ENCODE measurements around the gene RBM8A. TPM values are rescaled to one million over a fixed set of nuclear protein-coding genes. Genes with fewer than 3 reads are reported as not detected.
A peak's percentile ranks its signal among the peaks of the same experiment; 100 is the strongest.

RBM8A gene
- total and polyA plus RNA-seq, 7 donors: 82.9 to 527 (median 207) TPM

GRCh38 chr1:145906954-145907753, 20.1 kb downstream of the RBM8A start:
- TF ChIP-seq, protein P1, sequence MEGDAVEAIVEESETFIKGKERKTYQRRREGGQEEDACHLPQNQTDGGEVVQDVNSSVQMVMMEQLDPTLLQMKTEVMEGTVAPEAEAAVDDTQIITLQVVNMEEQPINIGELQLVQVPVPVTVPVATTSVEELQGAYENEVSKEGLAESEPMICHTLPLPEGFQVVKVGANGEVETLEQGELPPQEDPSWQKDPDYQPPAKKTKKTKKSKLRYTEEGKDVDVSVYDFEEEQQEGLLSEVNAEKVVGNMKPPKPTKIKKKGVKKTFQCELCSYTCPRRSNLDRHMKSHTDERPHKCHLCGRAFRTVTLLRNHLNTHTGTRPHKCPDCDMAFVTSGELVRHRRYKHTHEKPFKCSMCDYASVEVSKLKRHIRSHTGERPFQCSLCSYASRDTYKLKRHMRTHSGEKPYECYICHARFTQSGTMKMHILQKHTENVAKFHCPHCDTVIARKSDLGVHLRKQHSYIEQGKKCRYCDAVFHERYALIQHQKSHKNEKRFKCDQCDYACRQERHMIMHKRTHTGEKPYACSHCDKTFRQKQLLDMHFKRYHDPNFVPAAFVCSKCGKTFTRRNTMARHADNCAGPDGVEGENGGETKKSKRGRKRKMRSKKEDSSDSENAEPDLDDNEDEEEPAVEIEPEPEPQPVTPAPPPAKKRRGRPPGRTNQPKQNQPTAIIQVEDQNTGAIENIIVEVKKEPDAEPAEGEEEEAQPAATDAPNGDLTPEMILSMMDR (IDR thresholded peaks at IDR 0.05): no peak
- H3K27ac ChIP-seq: peak overlapping the region; percentile 53
- WGBS, 3 donors: 62 to 68% (median 64%) methylated on average over 10 of the region's 10 CpGs
- H3K4me3 ChIP-seq: no peak overlapping the region
- no peaks in the 10 kb centered on the region for H3K27me3 ChIP-seq (ENCODE audit: insufficient read depth in 3 of 3, low read length in 2 of 3)
- H3K4me1 ChIP-seq: peaks cover 6% of the 10 kb centered on the region
- intact Hi-C loops (cut with DNase I): no loop called here
- no peaks in the 10 kb centered on the region for H3K9me3 ChIP-seq
- ATAC-seq: peak in 1 of 4 donors; percentile 12
- DNase-seq: no peak
- peaks cover 11 to 17% of the 10 kb centered on the region in 2 donors for H3K36me3 ChIP-seq (ENCODE audit: insufficient read depth in 1 of 2, low read depth in 1 of 2)

DNA sequence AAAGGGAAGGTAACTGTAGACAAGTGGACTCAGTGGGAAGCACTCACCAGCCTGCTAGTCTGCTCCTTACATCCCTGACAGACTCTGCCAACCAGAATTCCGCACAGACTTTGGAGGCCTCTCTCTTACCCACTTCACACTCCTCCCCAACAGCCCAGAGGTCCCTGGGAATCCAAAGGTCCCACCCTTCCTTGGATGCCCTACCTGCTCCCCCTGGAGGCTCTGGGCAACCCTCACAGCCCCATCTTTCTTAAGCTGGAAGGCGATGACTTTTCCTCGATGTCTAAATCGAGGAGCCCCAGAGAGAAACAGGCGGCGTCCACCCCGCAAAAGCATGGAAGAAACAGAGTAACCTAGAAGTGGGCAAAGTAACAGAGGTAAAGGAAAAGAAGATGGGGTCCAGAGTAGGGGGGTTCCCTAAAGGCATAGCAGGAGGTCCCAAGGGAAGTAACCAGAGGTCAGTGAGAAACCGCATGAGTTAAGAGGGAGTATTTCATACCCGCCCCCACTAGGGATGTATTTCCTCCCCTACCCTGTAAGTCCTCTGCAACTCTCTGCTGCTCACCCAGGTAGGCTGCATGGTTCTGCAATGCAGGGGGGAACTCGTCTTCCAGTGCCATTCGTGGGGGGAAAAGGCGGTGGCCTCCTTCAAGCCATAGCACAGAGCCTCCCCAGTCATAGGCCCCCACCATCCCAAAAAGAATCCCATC, 25.8 kb downstream of the RBM8A start:
- H3K4me3 ChIP-seq: no peak overlapping the region
- no peak for DNase-seq
- no peak overlapping the region for H3K27ac ChIP-seq
- WGBS, 3 donors: 86 to 89% (median 88%) methylated on average over 12 of the region's 12 CpGs
- no peaks in the 10 kb centered on the region for H3K9me3 ChIP-seq
- H3K27me3 ChIP-seq (ENCODE audit: insufficient read depth in 3 of 3, low read length in 2 of 3): no peaks in the 10 kb centered on the region
- H3K36me3 ChIP-seq (ENCODE audit: insufficient read depth in 1 of 2, low read depth in 1 of 2): peaks cover 0 to 3% of the 10 kb centered on the region in 2 donors
- TF ChIP-seq, protein P1 (IDR thresholded peaks at IDR 0.05): no peak
- H3K4me1 ChIP-seq: no peaks in the 10 kb centered on the region
- no peak for ATAC-seq
- intact Hi-C loops (cut with DNase I): no loop called here

GRCh38 chr1:145898756-145899155, 28.5 kb downstream of the RBM8A start:
- TF ChIP-seq, protein P1 (IDR thresholded peaks at IDR 0.05): no peak
- no peaks in the 10 kb centered on the region for H3K9me3 ChIP-seq
- peaks cover 0 to 3% of the 10 kb centered on the region in 2 donors for H3K36me3 ChIP-seq (ENCODE audit: insufficient read depth in 1 of 2, low read depth in 1 of 2)
- no peak for DNase-seq
- H3K4me3 ChIP-seq: no peak overlapping the region
- H3K27ac ChIP-seq: no peak overlapping the region
- WGBS, 3 donors: 78 to 86% (median 81%) methylated on average over 5 of the region's 5 CpGs
- no peaks in the 10 kb centered on the region for H3K27me3 ChIP-seq (ENCODE audit: insufficient read depth in 3 of 3, low read length in 2 of 3)
- ATAC-seq: no peak
- intact Hi-C loops (cut with DNase I): no loop called here
- no peaks in the 10 kb centered on the region for H3K4me1 ChIP-seq

- WGBS, 3 donors: 96 to 100% (median 97%) methylated on average over 1 of the region's 1 CpG
- Histone ChIP-seq H3K36me3 (ENCODE audit: insufficient read depth in 1 of 2, low read depth in 1 of 2) (peaks cover 0 to 3% of the 10 kb centered on the region in 2 donors), H3K4me3 (no peak overlapping the region), H3K27me3 (ENCODE audit: insufficient read depth in 3 of 3, low read length in 2 of 3) (no peaks in the 10 kb centered on the region), H3K9me3 (no peaks in the 10 kb centered on the region), H3K27ac (no peak overlapping the region), H3K4me1 (no peaks in the 10 kb centered on the region)
- TF ChIP-seq, protein P1 (IDR thresholded peaks at IDR 0.05): no peak
- ATAC-seq (no peak), DNase-seq (no peak)
- intact Hi-C loops (cut with DNase I): no loop called here
These were observed 29.3 kb downstream of the RBM8A start for GRCh38 chr1:145897969-145898368.

Measured in psoas muscle (tissue), 8 donors.